Measurements from ENCODE around the gene C15orf40. TPM values are rescaled to one million over a fixed set of nuclear protein-coding genes. Genes with fewer than 3 reads are reported as not detected.
"Not testable (repeated sequence)": the region's sequence is repeated elsewhere in the genome, so short reads cannot be mapped to it uniquely, and the experiment has no call there.

The C15orf40 gene
- total and polyA plus RNA-seq, 2 experiments from 2014 or later: 11.5 to 23.9 TPM

DNA sequence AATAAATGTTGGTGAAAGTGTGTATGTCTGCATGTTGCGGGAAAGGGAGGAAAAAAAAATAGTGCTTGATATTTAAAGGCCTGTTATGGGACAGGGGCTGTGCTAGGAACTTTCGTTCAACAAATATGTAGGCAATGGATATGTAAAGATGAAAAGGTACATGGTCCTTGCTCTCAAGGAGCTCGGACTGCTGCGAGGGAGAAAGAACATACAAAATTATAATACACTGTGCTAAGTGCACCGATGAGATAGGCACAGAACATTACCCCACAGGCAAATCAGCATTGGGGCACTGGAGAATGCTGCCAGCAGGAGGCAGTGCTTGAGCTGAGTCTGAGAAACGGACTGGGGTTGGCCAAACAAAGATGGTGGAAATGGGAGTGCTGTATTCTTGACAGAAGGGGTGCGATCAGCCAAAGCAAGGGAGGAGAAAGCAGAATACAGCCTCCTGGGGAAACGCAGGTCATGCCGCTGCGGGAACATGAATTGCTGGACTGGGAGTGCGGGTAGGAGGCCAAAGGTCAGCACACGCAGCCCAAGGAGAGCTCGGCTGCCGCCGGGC, 649 bp downstream of the C15orf40 start:
- DNase-seq (ENCODE audit: low read depth in 1 of 2, low spot score in 1 of 2): peak; percentile 78 to 86
- no peaks in the 10 kb centered on the region for H3K9me3 ChIP-seq (ENCODE audit: low read depth)
- H3K4me1 ChIP-seq (ENCODE audit: low read depth): peaks cover 13% of the 10 kb centered on the region
- peaks cover 10% of the 10 kb centered on the region for H3K36me3 ChIP-seq
- H3K27ac ChIP-seq: peak overlapping the region; percentile 71
- peak overlapping the region; percentile 90 for H3K4me3 ChIP-seq
- TF ChIP-seq CTCF (IDR thresholded peaks at IDR 0.05; ENCODE audit: low read depth, low read length): peak; percentile 89
- H3K27me3 ChIP-seq: no peaks in the 10 kb centered on the region

DNA sequence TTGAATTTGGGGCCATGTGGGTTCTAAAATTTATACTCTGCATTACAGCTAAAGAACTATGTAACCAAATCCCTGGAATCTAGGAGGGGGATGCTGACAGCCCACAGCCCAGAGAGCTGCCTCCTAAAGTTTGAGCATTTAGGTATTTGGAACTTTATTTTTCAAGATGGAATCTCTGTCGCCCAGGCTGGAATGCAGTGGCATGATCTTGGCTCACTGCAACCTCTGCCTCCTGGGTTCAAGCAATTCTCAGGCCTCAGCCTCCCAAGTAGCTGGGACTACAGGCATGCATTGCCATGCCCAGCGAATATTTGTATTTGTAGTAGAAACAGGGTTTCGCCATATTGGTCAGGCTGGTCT, 10.8 kb downstream of the C15orf40 start:
- H3K27me3 ChIP-seq; H3K4me1 ChIP-seq (ENCODE audit: low read depth); H3K27ac ChIP-seq; H3K36me3 ChIP-seq; DNase-seq (ENCODE audit: low read depth in 1 of 2, low spot score in 1 of 2); H3K4me3 ChIP-seq; H3K9me3 ChIP-seq (ENCODE audit: low read depth): not testable (repeated sequence)

DNA sequence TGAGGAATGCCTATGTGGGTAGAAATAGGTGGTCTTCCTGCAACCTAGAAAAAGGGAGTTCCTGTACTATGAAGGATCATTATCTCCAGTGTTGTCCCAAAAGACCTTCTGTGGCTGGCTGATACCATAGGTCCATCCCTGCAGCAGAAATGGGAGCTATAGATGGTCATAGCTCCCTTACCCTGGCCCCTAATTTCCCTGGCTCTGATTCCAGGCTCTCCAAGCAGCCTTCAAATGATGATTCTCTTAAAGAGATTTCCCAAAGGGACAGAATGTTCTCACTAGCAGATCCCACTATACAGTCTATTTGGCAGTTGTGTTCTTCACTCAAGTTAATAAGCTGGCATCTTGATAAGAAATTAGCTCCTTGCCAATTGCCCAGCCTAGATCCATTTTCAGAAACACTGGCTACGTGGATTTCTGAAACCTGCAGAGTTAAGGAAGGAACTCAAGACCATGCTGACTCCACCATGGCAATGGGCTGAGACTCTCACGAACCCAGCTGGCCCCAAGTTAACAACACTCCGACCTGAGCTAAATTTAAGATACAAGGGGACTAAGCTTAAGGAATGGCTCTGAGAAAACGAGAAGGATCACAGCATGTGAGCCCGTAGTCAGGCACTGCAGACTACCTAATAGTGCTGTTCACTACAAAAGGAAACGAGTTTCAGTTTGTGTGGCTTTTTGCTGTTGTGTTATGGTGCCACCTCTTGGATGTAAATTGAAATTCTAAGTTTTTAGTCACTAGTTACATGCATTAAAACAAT, 11.4 kb downstream of the C15orf40 start:
- peaks cover 4% of the 10 kb centered on the region for H3K36me3 ChIP-seq
- no peak overlapping the region for H3K4me3 ChIP-seq
- H3K4me1 ChIP-seq (ENCODE audit: low read depth): no peaks in the 10 kb centered on the region
- no peaks in the 10 kb centered on the region for H3K27me3 ChIP-seq
- H3K27ac ChIP-seq: no peak overlapping the region
- peak; percentile 45 to 83 for DNase-seq (ENCODE audit: low read depth in 1 of 2, low spot score in 1 of 2)
- TF ChIP-seq CTCF (IDR thresholded peaks at IDR 0.05; ENCODE audit: low read depth, low read length): peak; percentile 60
- no peaks in the 10 kb centered on the region for H3K9me3 ChIP-seq (ENCODE audit: low read depth)

- no peak for DNase-seq (ENCODE audit: low read depth in 1 of 2, low spot score in 1 of 2)
- Histone ChIP-seq H3K4me1 (ENCODE audit: low read depth) (no peaks in the 10 kb centered on the region), H3K27me3 (no peaks in the 10 kb centered on the region), H3K27ac (no peak overlapping the region), H3K9me3 (ENCODE audit: low read depth) (no peaks in the 10 kb centered on the region), H3K4me3 (no peak overlapping the region), H3K36me3 (no peaks in the 10 kb centered on the region)
- no peak for TF ChIP-seq CTCF (IDR thresholded peaks at IDR 0.05; ENCODE audit: low read depth, low read length)
Observed at GRCh38 chr15:82999426-82999825, 12.0 kb downstream of the C15orf40 start.

DNA sequence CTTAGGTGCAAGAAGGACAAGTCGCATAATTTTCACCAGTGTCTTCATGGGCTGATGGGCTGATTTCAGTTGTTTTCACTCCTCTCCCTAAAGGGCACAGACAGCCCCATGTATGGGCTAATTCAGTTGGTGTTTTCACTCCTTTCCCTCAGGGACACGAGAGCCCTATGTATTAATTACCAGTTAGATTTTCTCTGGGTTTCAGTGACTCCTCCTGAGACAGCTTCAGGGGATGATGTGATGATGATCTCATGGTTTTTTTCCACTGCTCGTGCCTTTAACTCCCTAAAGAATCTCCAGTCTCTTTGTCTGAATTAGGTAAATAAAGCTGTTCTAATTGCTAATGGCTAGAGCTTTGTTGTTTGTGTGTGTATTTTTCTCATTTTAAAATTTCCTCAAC, 15.5 kb downstream of the C15orf40 start:
- DNase-seq (ENCODE audit: low read depth in 1 of 2, low spot score in 1 of 2): no peak
- Histone ChIP-seq H3K36me3 (no peaks in the 10 kb centered on the region), H3K27me3 (no peaks in the 10 kb centered on the region), H3K4me3 (no peak overlapping the region), H3K4me1 (ENCODE audit: low read depth) (no peaks in the 10 kb centered on the region), H3K9me3 (ENCODE audit: low read depth) (no peaks in the 10 kb centered on the region), H3K27ac (no peak overlapping the region)
- no peak for TF ChIP-seq CTCF (IDR thresholded peaks at IDR 0.05; ENCODE audit: low read depth, low read length)

- no peak for DNase-seq (ENCODE audit: low read depth in 1 of 2, low spot score in 1 of 2)
- peaks cover 5% of the 10 kb centered on the region for H3K36me3 ChIP-seq
- H3K27ac ChIP-seq: no peak overlapping the region
- H3K4me1 ChIP-seq (ENCODE audit: low read depth): no peaks in the 10 kb centered on the region
- no peaks in the 10 kb centered on the region for H3K27me3 ChIP-seq
- no peak overlapping the region for H3K4me3 ChIP-seq
- H3K9me3 ChIP-seq (ENCODE audit: low read depth): no peaks in the 10 kb centered on the region
- TF ChIP-seq CTCF (IDR thresholded peaks at IDR 0.05; ENCODE audit: low read depth, low read length): no peak
Observed at GRCh38 chr15:82995076-82995475, 16.4 kb downstream of the C15orf40 start.
